IMR-90 (cell line): ENCODE data around the gene AKR1D1. TPM values are rescaled to one million over a fixed set of nuclear protein-coding genes. Genes with fewer than 3 reads are reported as not detected.

ENCODE experiments used
- ATAC-seq: fragments of 200-7000 bp; cut with Tn5 transposase; 2 replicates; pipeline ENCODE4 v1.9.1; 2020; ENCODE audit warnings: low read depth, mild to moderate bottlenecking, moderate library complexity
- BruUV-seq: library from RNA; stranded (reverse); fragments of 400-500 nt; replicated peaks from 2 replicates; lab custom pipeline; 2021; lab: Mats Ljungman, UMichigan
- CTCF ChIA-PET: fragments of 300-600 bp; formaldehyde crosslinking; extraction: SDS; loops from one replicate; lab custom pipeline; 2021; ENCODE audit warnings: antibody characterized with exemption; lab: Yijun Ruan, JAX
- POLR2A ChIA-PET: fragments of 300-600 bp; sonication (Branson Sonifier 250); formaldehyde crosslinking; loops from one replicate; lab custom pipeline; 2022; ENCODE audit warnings: antibody characterized with exemption; ENCODE audit not compliant: unreplicated experiment; lab: Charles Lee
- DNase-seq: peaks from one replicate; pipeline ENCODE4 v3.0.0; 2013
- H2AFZ ChIP-seq: replicated peaks from 2 replicates; pipeline ENCODE3; 2013; ENCODE audit warnings: low read length, mild to moderate bottlenecking; ENCODE audit not compliant: poor library complexity
- H2AK5ac ChIP-seq: 2 replicates; pipeline ENCODE4 v1.6.1; 2013; ENCODE audit warnings: low read depth, low read length, inconsistent platforms
- H2AK9ac ChIP-seq: replicated peaks from 2 replicates; pipeline ENCODE3; 2013; ENCODE audit warnings: mild to moderate bottlenecking, low read depth, low read length, moderate library complexity; ENCODE audit not compliant: poor library complexity
- H2BK120ac ChIP-seq: 2 replicates; pipeline ENCODE4 v1.6.1; 2013; ENCODE audit warnings: low read depth, low read length, inconsistent platforms
- H2BK15ac ChIP-seq: 3 replicates; pipeline ENCODE4 v1.6.1; 2013; ENCODE audit warnings: low read depth, low read length, inconsistent platforms
- H2BK20ac ChIP-seq: 2 replicates; pipeline ENCODE4 v1.6.1; 2013; ENCODE audit warnings: low read depth, mild to moderate bottlenecking, inconsistent platforms, low read length, moderate library complexity
- H2BK5ac ChIP-seq: 2 replicates; pipeline ENCODE4 v1.6.1; 2013; ENCODE audit warnings: mild to moderate bottlenecking, low read depth, low read length, inconsistent platforms; ENCODE audit not compliant: poor library complexity, severe bottlenecking
- H3K14ac ChIP-seq: replicated peaks from 2 replicates; pipeline ENCODE4 v1.6.1; 2013; ENCODE audit warnings: low read depth, low read length, inconsistent platforms
- H3K18ac ChIP-seq: 2 replicates; pipeline ENCODE4 v1.6.1; 2013; ENCODE audit warnings: low read depth, low read length, control low read depth
- H3K23ac ChIP-seq: 2 replicates; pipeline ENCODE4 v1.6.1; 2013; ENCODE audit warnings: low read depth, low read length, inconsistent platforms
- H3K27ac ChIP-seq: 2 replicates; pipeline ENCODE4 v1.5.1; 2013; ENCODE audit warnings: mild to moderate bottlenecking, control low read depth, low read length; ENCODE audit not compliant: insufficient read depth
- H3K27me3 ChIP-seq: 2 replicates; pipeline ENCODE4 v1.6.1; 2013; ENCODE audit warnings: low read length; ENCODE audit not compliant: control insufficient read depth, insufficient read depth
- H3K36me3 ChIP-seq: 2 replicates; pipeline ENCODE4 v1.6.1; 2013; ENCODE audit warnings: low read length, mixed read lengths; ENCODE audit not compliant: control insufficient read depth, insufficient read depth
- H3K4ac ChIP-seq: 2 replicates; pipeline ENCODE4 v1.6.1; 2013; ENCODE audit warnings: low read depth, low read length, inconsistent platforms
- H3K4me1 ChIP-seq: 2 replicates; pipeline ENCODE4 v1.6.1; 2013; ENCODE audit warnings: low read length, mixed read lengths; ENCODE audit not compliant: control insufficient read depth, insufficient read depth
- H3K4me2 ChIP-seq: 2 replicates; pipeline ENCODE4 v1.6.1; 2013; ENCODE audit warnings: low read depth, mild to moderate bottlenecking, control low read depth, low read length, moderate library complexity
- H3K4me3 ChIP-seq: 2 replicates; pipeline ENCODE4 v1.5.1; 2013; ENCODE audit warnings: low read depth, mild to moderate bottlenecking, control low read depth, low read length, moderate library complexity; ENCODE audit not compliant: insufficient read depth
- H3K56ac ChIP-seq: 2 replicates; pipeline ENCODE4 v1.6.1; 2013; ENCODE audit warnings: low read length, inconsistent platforms; ENCODE audit not compliant: insufficient read depth; ENCODE audit errors: extremely low read depth
- H3K79me1 ChIP-seq, 2 experiments: 2 replicates each; pipeline ENCODE4 v1.6.1; 2013; ENCODE audit warnings: low read length in 2 of 2, inconsistent platforms in 1 of 2, low read depth in 1 of 2
- H3K9ac ChIP-seq: 2 replicates; pipeline ENCODE4 v1.6.1; 2013; ENCODE audit warnings: low read depth, low read length, control low read depth
- H3K9me1 ChIP-seq: 2 replicates; pipeline ENCODE4 v1.6.1; 2013; ENCODE audit warnings: low read length, inconsistent platforms; ENCODE audit not compliant: insufficient read depth
- H3K9me3 ChIP-seq: 2 replicates; pipeline ENCODE4 v1.6.1; 2013; ENCODE audit warnings: low read length; ENCODE audit not compliant: control insufficient read depth, insufficient read depth
- H4K20me1 ChIP-seq: 2 replicates; pipeline ENCODE4 v1.6.1; 2013; ENCODE audit warnings: low read length, inconsistent platforms; ENCODE audit not compliant: insufficient read depth
- H4K5ac ChIP-seq: 2 replicates; pipeline ENCODE4 v1.6.1; 2013; ENCODE audit warnings: mild to moderate bottlenecking, low read depth, low read length, control low read depth
- H4K8ac ChIP-seq, 2 experiments: 2 replicates each; pipeline ENCODE4 v1.6.1; 2013; ENCODE audit warnings: low read depth in 2 of 2, low read length in 2 of 2, control low read depth in 1 of 2, inconsistent platforms in 1 of 2
- H4K91ac ChIP-seq: 2 replicates; pipeline ENCODE4 v1.6.1; 2013; ENCODE audit warnings: low read depth, low read length, inconsistent platforms; ENCODE audit not compliant: insufficient read depth
- BHLHE40 ChIP-seq: fragments of 150-350 bp; IDR thresholded peaks from 2 replicates; pipeline ENCODE4 v1.6.1; 2016; ENCODE audit warnings: mild to moderate bottlenecking, low read depth, low read length
- CEBPB ChIP-seq: IDR thresholded peaks from 2 replicates; pipeline ENCODE4 v1.6.1; 2012; ENCODE audit warnings: low read depth, low read length, improper control_type of control experiment
- CHD1 ChIP-seq: IDR thresholded peaks from 2 replicates; pipeline ENCODE4 v1.6.1; 2012; ENCODE audit warnings: low read depth, low read length, improper control_type of control experiment
- CTCF ChIP-seq: conservative IDR thresholded peaks from 2 replicates; pipeline ENCODE4 v1.5.1; 2012; ENCODE audit warnings: mild to moderate bottlenecking, low read depth, low read length, improper control_type of control experiment
- ELK1 ChIP-seq: fragments of 150-350 bp; IDR thresholded peaks from 2 replicates; pipeline ENCODE4 v1.6.1; 2016; ENCODE audit warnings: low read depth, mild to moderate bottlenecking, low read length, moderate library complexity, borderline replicate concordance
- FOS ChIP-seq: fragments of 150-350 bp; IDR thresholded peaks from 2 replicates; pipeline ENCODE4 v1.6.1; 2016; ENCODE audit warnings: low read depth, low read length
- MAFK ChIP-seq: IDR thresholded peaks from 2 replicates; pipeline ENCODE4 v1.6.1; 2012; ENCODE audit warnings: low read depth, low read length, improper control_type of control experiment
- MAZ ChIP-seq: IDR thresholded peaks from 2 replicates; pipeline ENCODE4 v1.6.1; 2012; ENCODE audit warnings: low read depth, mild to moderate bottlenecking, low read length, improper control_type of control experiment, moderate library complexity, borderline replicate concordance
- MXI1 ChIP-seq: IDR thresholded peaks from 2 replicates; pipeline ENCODE4 v1.6.1; 2012; ENCODE audit warnings: low read depth, mild to moderate bottlenecking, low read length, moderate library complexity, borderline replicate concordance
- NFE2L2 ChIP-seq: fragments of 150-350 bp; IDR thresholded peaks from 2 replicates; pipeline ENCODE4 v1.6.1; 2016; ENCODE audit warnings: low read depth, mild to moderate bottlenecking, low read length
- POLR2A ChIP-seq: IDR thresholded peaks from 2 replicates; pipeline ENCODE4 v1.6.1; 2012; ENCODE audit warnings: mild to moderate bottlenecking, low read depth, low read length
- RAD21 ChIP-seq: IDR thresholded peaks from 2 replicates; pipeline ENCODE4 v1.6.1; 2012; ENCODE audit warnings: low read length, improper control_type of control experiment
- RCOR1 ChIP-seq: IDR thresholded peaks from 2 replicates; pipeline ENCODE4 v1.6.1; 2012; ENCODE audit warnings: mild to moderate bottlenecking, low read length, improper control_type of control experiment; ENCODE audit not compliant: insufficient replicate concordance
- RFX5 ChIP-seq: IDR thresholded peaks from 2 replicates; pipeline ENCODE4 v1.8.0; 2012; ENCODE audit warnings: low read depth, mild to moderate bottlenecking, low read length, moderate library complexity
- SMC3 ChIP-seq: fragments of 150-350 bp; IDR thresholded peaks from 2 replicates; pipeline ENCODE4 v1.6.1; 2016; ENCODE audit warnings: low read depth, mild to moderate bottlenecking, antibody characterized with exemption, low read length, moderate library complexity
- USF2 ChIP-seq: fragments of 150-350 bp; IDR thresholded peaks from 2 replicates; pipeline ENCODE4 v1.6.1; 2017; ENCODE audit warnings: mild to moderate bottlenecking, antibody characterized with exemption, low read length, low read depth
- whole genome bisulfite sequencing, 2 experiments: methylation state at CpG; one replicate each; pipeline versions ENCODE4 v1.1.5 to v1.1.7; 2013; ENCODE audit warnings: missing lambda C conversion rate in 2 of 2; ENCODE audit not compliant: insufficient read length in 1 of 2; ENCODE audit errors: extremely low coverage in 2 of 2; 5-methylcytosine and 5-hydroxymethylcytosine counted together
- dilution Hi-C: fragments of 300-500 bp; cut with HindIII; formaldehyde crosslinking; loops from one replicate; pipeline ENCODE4 v1.14.3; 2018; ENCODE audit warnings: low sequenced_read_pairs; ENCODE audit not compliant: unreplicated experiment
- in situ Hi-C: fragments of 300-500 bp; cut with MboI; formaldehyde crosslinking; loops from 3 replicates; pipeline ENCODE4 v1.14.3; 2019; ENCODE audit warnings: low sequenced_read_pairs, inconsistent platforms, mixed read lengths
- intact Hi-C: fragments of 100-400 bp; cut with micrococcal nuclease; formaldehyde crosslinking; loops from 2 replicates; pipeline ENCODE4 v1.10.0; 2022
- polyA plus RNA-seq, 3 experiments: library from polyadenylated mRNA; depleted of rRNA; stranded (reverse); fragments of >200 nt; gene quantifications; 2 replicates each; pipeline ENCODE4 v1.2.3, GENCODE V29; 2012; ENCODE audit warnings: low replicate concordance in 1 of 3
- total RNA-seq: library from RNA; depleted of rRNA; stranded (reverse); fragments of >200 nt; gene quantifications from 2 replicates; pipeline ENCODE4 v1.2.3, GENCODE V29; 2012

The AKR1D1 gene
- total and polyA plus RNA-seq, 2 of the 4 experiments (the other 2 are of a cell fraction), result not detected

- H3K18ac ChIP-seq, result no peak overlapping the region
- ChIA-PET CTCF (no interaction called here), POLR2A (no interaction called here)
- no peaks in the 10 kb centered on the region for H3K27me3 ChIP-seq
- 0% methylated on average over 1 of the region's 1 CpG; no CpG with 5 or more reads in 1 of the 2 experiments for WGBS, 2 experiments
- in situ Hi-C loops (no loop called here), dilution Hi-C loops (no loop called here), intact Hi-C loops (no loop called here)
- no peaks in the 10 kb centered on the region for H3K9me3 ChIP-seq
- no peak overlapping the region for H3K4ac ChIP-seq
- no peak overlapping the region for H4K91ac ChIP-seq
- no peak overlapping the region for H3K4me2 ChIP-seq
- no peak overlapping the region for H3K27ac ChIP-seq
- H4K8ac ChIP-seq, result no peak overlapping the region
- H3K4me1 ChIP-seq, result no peaks in the 10 kb centered on the region
- no peaks in the 10 kb centered on the region for H3K9me1 ChIP-seq
- H2BK15ac ChIP-seq, result no peak overlapping the region
- H3K56ac ChIP-seq, result no peak overlapping the region
- H3K14ac ChIP-seq, result no peak overlapping the region
- H2AK9ac ChIP-seq, result no peak overlapping the region
- H2BK5ac ChIP-seq, result no peak overlapping the region
- no peak for ATAC-seq
- no peak overlapping the region for H3K4me3 ChIP-seq
- H3K36me3 ChIP-seq, result no peaks in the 10 kb centered on the region
- no TSS peak for BruUV-seq
- no peak overlapping the region for H3K9ac ChIP-seq
- no peak overlapping the region for H2BK120ac ChIP-seq
- TF ChIP-seq RFX5, result no peak
- TF ChIP-seq CTCF, result no peak
- no peak for TF ChIP-seq FOS
- no peak for TF ChIP-seq POLR2A
- TF ChIP-seq SMC3, result no peak
- TF ChIP-seq CHD1, result no peak
- no peak for TF ChIP-seq NFE2L2
- no peak for TF ChIP-seq USF2
- TF ChIP-seq ELK1, result no peak
- TF ChIP-seq CEBPB, result no peak
- no peak for TF ChIP-seq MAZ
- TF ChIP-seq MAFK, result no peak
- TF ChIP-seq RAD21, result no peak
- no peak for TF ChIP-seq BHLHE40
- no peak for TF ChIP-seq RCOR1
- no peak for TF ChIP-seq MXI1
- H2BK20ac ChIP-seq, result no peak overlapping the region
- H3K79me1 ChIP-seq, result no peaks in the 10 kb centered on the region
- H2AFZ ChIP-seq, result no peak overlapping the region
- H4K5ac ChIP-seq, result no peak overlapping the region
- no peaks in the 10 kb centered on the region for H4K20me1 ChIP-seq
- no peak overlapping the region for H3K23ac ChIP-seq
- no peak overlapping the region for H2AK5ac ChIP-seq
- DNase-seq, result no peak
Observed at GRCh38 chr7:138074540-138074939, 1.7 kb upstream of the AKR1D1 start.
